H1 (cell line): ENCODE data around the gene CYP2C8. TPM values are rescaled to one million over a fixed set of nuclear protein-coding genes. Genes with fewer than 3 reads are reported as not detected.

Source experiments
- CTCF ChIA-PET: fragments of 300-600 bp; sonication (Branson Sonifier 250); formaldehyde crosslinking; loops from one replicate; lab custom pipeline; 2021; ENCODE audit not compliant: partially characterized antibody; lab: Charles Lee
- POLR2A ChIA-PET: fragments of 300-600 bp; sonication (Branson Sonifier 250); formaldehyde crosslinking; loops from one replicate; lab custom pipeline; 2021; ENCODE audit warnings: inconsistent platforms; ENCODE audit not compliant: partially characterized antibody; lab: Charles Lee
- DNase-seq, 2 experiments: peaks; one replicate each; pipeline versions ENCODE4 v3.0.0 to v3.0.0-alpha.2; 2010 to 2022; ENCODE audit warnings: low spot score in 2 of 2, low read depth in 1 of 2, mixed read lengths in 1 of 2
- FAIRE-seq: peaks from 2 replicates; lab custom pipeline; 2011; peaks lifted over from hg19 to GRCh38; lab: Jason Lieb, UNC
- H2AFZ ChIP-seq: 2 replicates; pipeline ENCODE4 v1.8.1; 2012; ENCODE audit warnings: low read length, inconsistent platforms
- H2AK5ac ChIP-seq: 2 replicates; pipeline ENCODE4 v1.6.1; 2013; ENCODE audit warnings: low read depth, low read length
- H2BK120ac ChIP-seq: replicated peaks from 2 replicates; pipeline ENCODE3; 2013; ENCODE audit warnings: low read depth, low read length, inconsistent platforms
- H2BK12ac ChIP-seq: 2 replicates; pipeline ENCODE4 v1.6.1; 2013; ENCODE audit warnings: low read depth, low read length
- H2BK15ac ChIP-seq: 2 replicates; pipeline ENCODE4 v1.6.1; 2013; ENCODE audit warnings: low read length
- H2BK20ac ChIP-seq: 2 replicates; pipeline ENCODE4 v1.6.1; 2013; ENCODE audit warnings: low read length
- H2BK5ac ChIP-seq: 2 replicates; pipeline ENCODE4 v1.6.1; 2013; ENCODE audit warnings: low read depth, low read length
- H3K14ac ChIP-seq: 2 replicates; pipeline ENCODE4 v1.6.1; 2013; ENCODE audit warnings: inconsistent platforms; ENCODE audit not compliant: insufficient read length
- H3K18ac ChIP-seq: 2 replicates; pipeline ENCODE4 v1.6.1; 2013; ENCODE audit warnings: low read length; ENCODE audit errors: extremely low read depth
- H3K23ac ChIP-seq: 2 replicates; pipeline ENCODE4 v1.6.1; 2013; ENCODE audit warnings: inconsistent platforms; ENCODE audit not compliant: insufficient read length
- H3K23me2 ChIP-seq: 2 replicates; pipeline ENCODE4 v1.6.1; 2013; ENCODE audit warnings: low read depth, low read length
- H3K27ac ChIP-seq: 2 replicates; pipeline ENCODE4 v1.6.1; 2011; ENCODE audit warnings: low read depth, low read length, inconsistent platforms
- H3K27me3 ChIP-seq, 4 experiments: replicated peaks in 1 of 4; 1 replicate in 1 of 4; 2 replicates in 3 of 4; pipeline versions ENCODE4 v1.6.1 to v1.8.1; 2011 to 2013; ENCODE audit warnings: low read length in 3 of 4, mild to moderate bottlenecking in 3 of 4, inconsistent platforms in 2 of 4, mixed read lengths in 2 of 4, moderate library complexity in 1 of 4; ENCODE audit not compliant: control insufficient read depth in 3 of 4, insufficient read depth in 3 of 4; ENCODE audit errors: extremely low read depth in 1 of 4
- H3K36me3 ChIP-seq, 4 experiments: 2 replicates each; pipeline versions ENCODE4 v1.6.1 to v1.8.1; 2011 to 2013; ENCODE audit warnings: mild to moderate bottlenecking in 4 of 4, low read length in 3 of 4, moderate library complexity in 2 of 4, control low read depth in 1 of 4, inconsistent platforms in 1 of 4; ENCODE audit not compliant: insufficient read depth in 4 of 4, control insufficient read depth in 2 of 4
- H3K4ac ChIP-seq: replicated peaks from 2 replicates; pipeline ENCODE3; 2013; ENCODE audit warnings: low read length, low read depth, mixed read lengths, inconsistent platforms; ENCODE audit not compliant: insufficient read length
- H3K4me1 ChIP-seq, 4 experiments: replicated peaks in 1 of 4; 1 replicate in 1 of 4; 2 replicates in 3 of 4; pipeline versions ENCODE4 v1.6.1 to v1.8.1; 2011 to 2013; ENCODE audit warnings: low read length in 3 of 4, inconsistent platforms in 2 of 4, mixed read lengths in 1 of 4; ENCODE audit not compliant: insufficient read depth in 4 of 4, control insufficient read depth in 3 of 4
- H3K4me2 ChIP-seq, 2 experiments: 2 replicates each; pipeline versions ENCODE4 v1.6.1 to v1.8.1; 2011 to 2013; ENCODE audit warnings: low read depth in 2 of 2, low read length in 2 of 2, control low read depth in 1 of 2, inconsistent platforms in 1 of 2, mild to moderate bottlenecking in 1 of 2; ENCODE audit not compliant: insufficient read depth in 1 of 2
- H3K4me3 ChIP-seq, 4 experiments: fragments of 200-600, 300-600 bp in 1 of 4; sonication (generic), shearing (Covaris generic), sonication (Bioruptor Twin) in 1 of 4; 2 replicates each; pipeline versions ENCODE4 v1.5.1 to v1.8.1; 2011 to 2016; ENCODE audit warnings: low read length in 4 of 4, low read depth in 3 of 4, control low read depth in 2 of 4, inconsistent platforms in 2 of 4, mild to moderate bottlenecking in 2 of 4, mixed read lengths in 1 of 4, moderate library complexity in 1 of 4; ENCODE audit not compliant: insufficient read depth in 2 of 4; ENCODE audit errors: extremely low read depth in 1 of 4
- H3K56ac ChIP-seq: replicated peaks from 2 replicates; pipeline ENCODE3; 2013; ENCODE audit warnings: low read depth, mild to moderate bottlenecking, mixed read lengths, low read length, inconsistent platforms; ENCODE audit not compliant: insufficient read length
- H3K79me1 ChIP-seq: 2 replicates; pipeline ENCODE4 v1.6.1; 2013; ENCODE audit warnings: low read depth, low read length, control low read depth
- H3K79me2 ChIP-seq, 2 experiments: 2 replicates each; pipeline versions ENCODE4 v1.6.1 to v1.8.1; 2012 to 2013; ENCODE audit warnings: low read length in 2 of 2, mild to moderate bottlenecking in 2 of 2, inconsistent platforms in 1 of 2; ENCODE audit not compliant: insufficient read depth in 2 of 2, control insufficient read depth in 1 of 2
- H3K9ac ChIP-seq, 4 experiments: replicated peaks in 1 of 4; 1 replicate in 1 of 4; 2 replicates in 3 of 4; pipeline versions ENCODE4 v1.6.1 to v1.8.1; 2011 to 2013; ENCODE audit warnings: low read depth in 3 of 4, low read length in 3 of 4, control low read depth in 2 of 4, mild to moderate bottlenecking in 2 of 4, moderate library complexity in 2 of 4, inconsistent platforms in 1 of 4; ENCODE audit errors: extremely low read depth in 1 of 4
- H3K9me3 ChIP-seq, 2 experiments: 2 replicates each; pipeline versions ENCODE4 v1.6.1 to v1.8.1; 2012 to 2013; ENCODE audit warnings: mild to moderate bottlenecking in 2 of 2, moderate library complexity in 2 of 2, control low read depth in 1 of 2, inconsistent platforms in 1 of 2, low read depth in 1 of 2, low read length in 1 of 2, mixed read lengths in 1 of 2; ENCODE audit not compliant: insufficient read depth in 2 of 2
- H4K20me1 ChIP-seq, 2 experiments: replicated peaks in 1 of 2; 2 replicates each; pipeline versions ENCODE3 to v1.8.1; 2011 to 2013; ENCODE audit warnings: inconsistent platforms in 2 of 2, low read length in 2 of 2, mild to moderate bottlenecking in 1 of 2; ENCODE audit not compliant: insufficient read depth in 2 of 2, control insufficient read depth in 1 of 2
- H4K5ac ChIP-seq: 2 replicates; pipeline ENCODE4 v1.6.1; 2013; ENCODE audit warnings: low read length, low read depth, mixed read lengths, inconsistent platforms; ENCODE audit not compliant: insufficient read length
- H4K8ac ChIP-seq: 2 replicates; pipeline ENCODE4 v1.8.0; 2013; ENCODE audit warnings: mild to moderate bottlenecking, moderate library complexity, low read length, inconsistent platforms; ENCODE audit not compliant: insufficient read depth; ENCODE audit errors: extremely low read depth
- H4K91ac ChIP-seq: replicated peaks from 2 replicates; pipeline ENCODE3; 2013; ENCODE audit warnings: low read length, mixed read lengths, inconsistent platforms; ENCODE audit not compliant: insufficient read length
- ASH2L ChIP-seq: fragments of 200-600, 300-600 bp; sonication (generic); IDR thresholded peaks from one replicate; pipeline ENCODE4 v1.7.1; 2017; ENCODE audit warnings: low read length
- CHD1 ChIP-seq: IDR thresholded peaks from 2 replicates; pipeline ENCODE4 v1.6.1; 2012; ENCODE audit warnings: low read depth, low read length, improper control_type of control experiment
- EGR1 ChIP-seq: IDR thresholded peaks from 2 replicates; pipeline ENCODE4 v1.6.1; 2011; ENCODE audit warnings: low read depth, low read length, borderline replicate concordance
- MAFK ChIP-seq: IDR thresholded peaks from 2 replicates; pipeline ENCODE4 v1.6.1; 2012; ENCODE audit warnings: low read depth, mild to moderate bottlenecking, improper control_type of control experiment, low read length
- POU5F1 ChIP-seq: IDR thresholded peaks from 2 replicates; pipeline ENCODE4 v1.6.1; 2011; ENCODE audit warnings: low read depth, mild to moderate bottlenecking, low read length, moderate library complexity
- SIRT6 ChIP-seq: IDR thresholded peaks from one replicate; pipeline ENCODE4 v1.7.1; 2012; ENCODE audit warnings: low read length, inconsistent platforms
- TAF1 ChIP-seq: IDR thresholded peaks from 2 replicates; pipeline ENCODE4 v1.6.1; 2011; ENCODE audit warnings: mild to moderate bottlenecking, low read depth, low read length
- WGBS, 2 experiments: shearing (Covaris generic) in 1 of 2; methylation state at CpG; one replicate each; pipeline versions ENCODE4 v1.1.6 to v1.1.7; 2013 to 2015; ENCODE audit warnings: low lambda C conversion rate in 2 of 2, mixed read lengths in 2 of 2, inconsistent platforms in 1 of 2, low coverage in 1 of 2, missing lambda C conversion rate in 1 of 2; ENCODE audit not compliant: insufficient replicate concordance in 2 of 2, insufficient coverage in 1 of 2, insufficient read length in 1 of 2; ENCODE audit errors: extremely low coverage in 1 of 2, missing lambda C conversion rate in 1 of 2; 5-methylcytosine and 5-hydroxymethylcytosine counted together
- polyA plus RNA-seq, 7 experiments: library from polyadenylated mRNA; depleted of rRNA in 3 of 7; stranded (reverse) in 5 of 7; unstranded in 2 of 7; fragments of >200 nt in 5 of 7; fragments of 200-250 nt in 2 of 7; gene quantifications; 1 replicate in 5 of 7; 2 replicates in 1 of 7; 4 replicates in 1 of 7; pipeline versions ENCODE4 v1.2.1 to v1.2.3, GENCODE V29; 2011 to 2013; ENCODE audit warnings: missing spikeins in 2 of 7, mixed read lengths in 2 of 7
- total RNA-seq: library from RNA; stranded (reverse); fragmentation: NEBNext Ultra II Directional; extraction: Animal tissue kit (Norgen Biotek cat#: 25700); gene quantifications from 2 replicates; pipeline ENCODE4 v1.2.1, GENCODE V29; 2021
- TF ChIP-seq, protein P1 (sequence below): IDR thresholded peaks from 2 replicates; pipeline ENCODE4 v1.6.1; 2012; ENCODE audit warnings: low read length, inconsistent platforms

The CYP2C8 gene
- total and polyA plus RNA-seq, 2 of the 8 experiments (the other 6 are each of a cell fraction or from before 2014, with no cell fraction given) = 0.32 to 0.89 TPM

DNA sequence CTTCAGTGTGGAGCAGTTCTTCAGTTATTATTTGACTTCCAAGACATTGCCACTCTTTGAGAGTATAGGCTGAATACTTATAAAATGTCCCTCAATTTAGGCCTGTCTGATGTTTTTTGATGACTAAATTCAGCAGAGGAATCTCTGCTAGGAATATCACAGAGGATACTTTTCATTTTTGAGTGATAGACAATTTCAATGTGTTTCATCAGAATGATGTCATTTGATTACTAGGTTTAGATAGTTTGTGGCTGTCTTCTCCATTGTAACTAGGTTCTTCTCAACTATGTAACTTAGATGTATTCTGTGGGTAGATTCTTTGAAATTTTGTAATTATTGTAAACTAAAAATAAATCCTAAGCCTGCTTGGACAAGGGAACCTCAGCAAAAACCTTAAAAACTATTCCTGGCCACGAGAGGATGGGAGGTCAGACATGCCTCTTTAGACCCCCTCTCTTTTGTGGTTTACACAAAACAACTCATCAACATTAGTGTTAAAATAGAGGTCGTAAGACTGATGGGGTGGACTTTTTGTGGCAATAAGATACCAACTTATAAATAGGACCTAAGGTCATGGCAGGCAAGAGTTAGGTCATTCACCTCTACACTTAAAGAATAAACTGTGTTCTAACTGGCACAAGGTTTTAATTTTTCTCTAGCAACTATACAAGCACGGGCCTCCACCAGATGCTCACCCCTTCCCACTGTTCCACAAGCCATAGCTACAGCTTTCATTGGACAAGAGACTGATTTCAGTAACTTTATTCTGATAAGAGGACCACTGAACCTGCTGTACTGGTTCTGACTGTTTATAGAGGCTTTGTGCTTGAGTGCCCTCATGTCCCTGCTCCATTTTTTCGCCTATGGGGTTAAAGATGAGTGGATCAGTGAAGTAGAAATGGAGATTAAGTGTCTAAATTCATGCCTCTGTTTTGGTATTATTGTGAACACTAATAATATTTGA, 33.7 kb downstream of the CYP2C8 start:
- no peak overlapping the region for H4K91ac ChIP-seq
- H4K5ac ChIP-seq = no peak overlapping the region
- no peak overlapping the region for H3K14ac ChIP-seq
- no peak overlapping the region for H3K9ac ChIP-seq
- no peak overlapping the region for H3K4me2 ChIP-seq
- ChIA-PET CTCF (no interaction called here), POLR2A (no interaction called here)
- H2AFZ ChIP-seq = no peak overlapping the region
- no peaks in the 10 kb centered on the region for H3K79me2 ChIP-seq
- H3K56ac ChIP-seq = no peak overlapping the region
- no peak overlapping the region for H3K27ac ChIP-seq
- H4K8ac ChIP-seq = no peak overlapping the region
- WGBS, 2 experiments = 87% methylated on average over 4 of the region's 4 CpGs; no CpG with 5 or more reads in 1 of the 2 experiments
- H2BK120ac ChIP-seq = no peak overlapping the region
- H2AK5ac ChIP-seq = no peak overlapping the region
- no peak overlapping the region for H3K18ac ChIP-seq
- no peaks in the 10 kb centered on the region for H3K9me3 ChIP-seq
- H3K23ac ChIP-seq = no peak overlapping the region
- H2BK15ac ChIP-seq = no peak overlapping the region
- no peak overlapping the region for H3K4me3 ChIP-seq
- no peak overlapping the region for H2BK20ac ChIP-seq
- DNase-seq (no peak), FAIRE-seq (no peak)
- H4K20me1 ChIP-seq = no peaks in the 10 kb centered on the region
- H3K79me1 ChIP-seq = no peaks in the 10 kb centered on the region
- no peaks in the 10 kb centered on the region for H3K36me3 ChIP-seq
- no peak overlapping the region for H3K4ac ChIP-seq
- no peak overlapping the region for H2BK5ac ChIP-seq
- no peaks in the 10 kb centered on the region for H3K4me1 ChIP-seq
- peaks cover 0 to 2% (median 0%) of the 10 kb centered on the region in 4 experiments; a peak in 1 of 7 replicates for H3K27me3 ChIP-seq
- TF ChIP-seq SIRT6 = no peak
- TF ChIP-seq ASH2L = no peak
- TF ChIP-seq MAFK = no peak
- TF ChIP-seq TAF1 = no peak
- TF ChIP-seq POU5F1 = no peak
- TF ChIP-seq CHD1 = no peak
- TF ChIP-seq EGR1 = no peak
- TF ChIP-seq, protein P1, sequence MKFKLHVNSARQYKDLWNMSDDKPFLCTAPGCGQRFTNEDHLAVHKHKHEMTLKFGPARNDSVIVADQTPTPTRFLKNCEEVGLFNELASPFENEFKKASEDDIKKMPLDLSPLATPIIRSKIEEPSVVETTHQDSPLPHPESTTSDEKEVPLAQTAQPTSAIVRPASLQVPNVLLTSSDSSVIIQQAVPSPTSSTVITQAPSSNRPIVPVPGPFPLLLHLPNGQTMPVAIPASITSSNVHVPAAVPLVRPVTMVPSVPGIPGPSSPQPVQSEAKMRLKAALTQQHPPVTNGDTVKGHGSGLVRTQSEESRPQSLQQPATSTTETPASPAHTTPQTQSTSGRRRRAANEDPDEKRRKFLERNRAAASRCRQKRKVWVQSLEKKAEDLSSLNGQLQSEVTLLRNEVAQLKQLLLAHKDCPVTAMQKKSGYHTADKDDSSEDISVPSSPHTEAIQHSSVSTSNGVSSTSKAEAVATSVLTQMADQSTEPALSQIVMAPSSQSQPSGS = no peak
- TF ChIP-seq, all 59 proteins: peak for 0
- Histone ChIP-seq H3K23me2 (no peaks in the 10 kb centered on the region), H2BK12ac (no peak overlapping the region)
